ENCODE results near the gene ZFP82.

DNA sequence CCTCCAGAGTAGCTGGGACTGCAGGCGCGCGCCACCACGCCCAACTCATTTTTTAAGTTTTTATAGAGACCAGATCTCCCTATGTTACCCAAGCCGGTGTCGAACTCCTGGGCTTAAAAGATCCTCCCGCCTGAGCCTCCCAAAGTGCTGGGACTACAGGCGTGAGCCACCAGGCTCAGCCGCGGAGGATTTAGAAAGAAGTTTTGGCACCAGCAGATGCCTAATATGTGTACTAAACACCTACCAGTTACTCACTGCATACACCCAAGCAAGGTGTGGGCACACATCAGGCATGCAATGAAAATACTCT is 39.0 kb downstream of the ZFP82 start:
- TF ChIP-seq FOXM1 (IDR thresholded peaks at IDR 0.05; ENCODE audit: borderline replicate concordance): no peak
- no peak for TF ChIP-seq ZNF384 (IDR thresholded peaks at IDR 0.05)
- no peak for TF ChIP-seq SUZ12 (IDR thresholded peaks at IDR 0.05)
- no peak for TF ChIP-seq ARNT (IDR thresholded peaks at IDR 0.05)
- no peak for TF ChIP-seq SP1 (IDR thresholded peaks at IDR 0.05)
- no peak for TF ChIP-seq FOXK2 (IDR thresholded peaks at IDR 0.05)
